NB4 (cell line): ENCODE data around the gene RBM19.

Source experiments
- DNase-seq: peaks from one replicate; pipeline ENCODE4 v3.0.0; 2010; ENCODE audit warnings: low read depth
- H3K4me3 ChIP-seq: one replicate; pipeline ENCODE4 v1.5.1; 2011; ENCODE audit warnings: mild to moderate bottlenecking, low read depth, low read length, moderate library complexity
- MYC ChIP-seq: IDR thresholded peaks from 2 replicates; pipeline ENCODE4 v1.6.1; 2011; ENCODE audit warnings: low read depth, low read length
- POLR2A ChIP-seq: IDR thresholded peaks from 2 replicates; pipeline ENCODE4 v1.6.1; 2011; ENCODE audit warnings: mild to moderate bottlenecking; ENCODE audit not compliant: insufficient read length; ENCODE audit errors: extremely low read depth
- TF ChIP-seq, protein P1 (sequence below): IDR thresholded peaks from 2 replicates; pipeline ENCODE4 v1.6.1; 2011; ENCODE audit warnings: low read depth, low read length
- TF ChIP-seq, protein P2 (sequence below): IDR thresholded peaks from one replicate; pipeline ENCODE4 v1.5.1; 2012; ENCODE audit warnings: low read depth, low read length

RBM19 gene

DNA sequence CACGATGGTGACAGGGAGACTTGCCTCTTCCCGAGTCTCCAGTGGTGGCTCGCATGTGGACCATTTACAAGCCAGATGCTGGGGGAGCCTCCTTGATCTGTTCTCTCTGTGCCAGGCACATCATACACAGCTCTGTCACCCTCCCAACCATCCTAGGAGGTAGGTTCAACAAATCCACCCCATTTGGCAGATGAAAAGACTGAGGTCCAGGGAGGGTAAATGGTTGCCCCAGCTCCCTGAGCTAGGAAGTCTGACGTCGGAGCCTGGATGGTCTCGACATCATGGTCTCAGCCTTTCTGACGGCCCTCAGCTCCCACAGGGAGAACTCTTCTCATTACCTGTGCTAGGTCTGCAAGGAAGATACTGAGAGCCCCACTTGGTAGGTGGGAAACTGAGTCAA lies 189.6 kb downstream of the RBM19 start:
- DNase-seq: no peak
- TF ChIP-seq, protein P1, sequence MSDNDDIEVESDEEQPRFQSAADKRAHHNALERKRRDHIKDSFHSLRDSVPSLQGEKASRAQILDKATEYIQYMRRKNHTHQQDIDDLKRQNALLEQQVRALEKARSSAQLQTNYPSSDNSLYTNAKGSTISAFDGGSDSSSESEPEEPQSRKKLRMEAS: no peak
- no peak for TF ChIP-seq POLR2A
- TF ChIP-seq MYC: no peak
- TF ChIP-seq, protein P2, sequence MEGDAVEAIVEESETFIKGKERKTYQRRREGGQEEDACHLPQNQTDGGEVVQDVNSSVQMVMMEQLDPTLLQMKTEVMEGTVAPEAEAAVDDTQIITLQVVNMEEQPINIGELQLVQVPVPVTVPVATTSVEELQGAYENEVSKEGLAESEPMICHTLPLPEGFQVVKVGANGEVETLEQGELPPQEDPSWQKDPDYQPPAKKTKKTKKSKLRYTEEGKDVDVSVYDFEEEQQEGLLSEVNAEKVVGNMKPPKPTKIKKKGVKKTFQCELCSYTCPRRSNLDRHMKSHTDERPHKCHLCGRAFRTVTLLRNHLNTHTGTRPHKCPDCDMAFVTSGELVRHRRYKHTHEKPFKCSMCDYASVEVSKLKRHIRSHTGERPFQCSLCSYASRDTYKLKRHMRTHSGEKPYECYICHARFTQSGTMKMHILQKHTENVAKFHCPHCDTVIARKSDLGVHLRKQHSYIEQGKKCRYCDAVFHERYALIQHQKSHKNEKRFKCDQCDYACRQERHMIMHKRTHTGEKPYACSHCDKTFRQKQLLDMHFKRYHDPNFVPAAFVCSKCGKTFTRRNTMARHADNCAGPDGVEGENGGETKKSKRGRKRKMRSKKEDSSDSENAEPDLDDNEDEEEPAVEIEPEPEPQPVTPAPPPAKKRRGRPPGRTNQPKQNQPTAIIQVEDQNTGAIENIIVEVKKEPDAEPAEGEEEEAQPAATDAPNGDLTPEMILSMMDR: no peak
- H3K4me3 ChIP-seq: no peak overlapping the region

DNA sequence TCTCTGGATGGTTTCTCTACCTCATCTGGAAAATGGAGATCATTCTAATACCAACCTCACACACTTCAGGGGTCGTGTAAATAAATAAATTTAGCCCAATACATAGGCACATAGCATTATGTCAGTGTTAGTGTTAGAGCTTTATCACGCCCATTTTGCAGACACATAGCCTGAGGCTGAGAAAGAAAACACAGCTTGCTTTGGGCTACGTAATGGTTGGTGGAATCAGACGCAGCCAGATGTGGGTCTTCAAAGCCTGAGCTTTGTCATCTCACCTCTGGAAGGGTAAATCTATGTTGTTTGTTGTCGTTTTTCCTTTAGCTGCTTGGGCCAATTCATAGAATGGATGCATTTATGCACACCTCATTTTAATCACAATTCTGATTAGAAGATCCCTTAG lies 191.6 kb downstream of the RBM19 start:
- TF ChIP-seq, protein P2: no peak
- TF ChIP-seq POLR2A: no peak
- TF ChIP-seq MYC: no peak
- TF ChIP-seq, protein P1: no peak
- DNase-seq: no peak
- no peak overlapping the region for H3K4me3 ChIP-seq

DNA sequence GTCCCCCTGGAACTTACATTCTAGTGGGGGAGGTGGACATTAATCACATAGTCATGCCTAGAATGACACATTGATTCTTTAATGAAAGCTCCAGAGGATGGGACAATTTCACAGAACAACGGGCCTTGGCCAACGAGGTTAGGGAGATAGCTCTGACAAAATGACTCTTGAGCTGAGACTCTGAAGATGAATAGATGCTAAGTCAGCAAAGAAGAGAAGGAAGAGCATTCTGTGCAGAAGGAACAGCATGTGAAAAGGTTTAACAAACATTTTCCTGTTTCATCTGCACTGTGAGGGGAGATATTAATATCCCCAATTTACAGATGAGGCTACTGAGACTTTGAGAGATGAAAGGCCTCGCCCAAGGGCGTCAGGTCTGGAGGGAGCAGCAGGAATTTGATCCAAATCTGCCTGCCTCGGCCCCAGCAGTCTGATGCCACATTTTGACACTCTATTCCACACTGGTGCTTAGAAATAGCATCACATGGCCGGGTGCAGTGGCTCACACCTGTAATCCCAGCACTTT lies 193.6 kb downstream of the RBM19 start:
- H3K4me3 ChIP-seq: no peak overlapping the region
- TF ChIP-seq MYC: no peak
- TF ChIP-seq, protein P2: no peak
- TF ChIP-seq, protein P1: no peak
- no peak for TF ChIP-seq POLR2A
- no peak for DNase-seq

DNA sequence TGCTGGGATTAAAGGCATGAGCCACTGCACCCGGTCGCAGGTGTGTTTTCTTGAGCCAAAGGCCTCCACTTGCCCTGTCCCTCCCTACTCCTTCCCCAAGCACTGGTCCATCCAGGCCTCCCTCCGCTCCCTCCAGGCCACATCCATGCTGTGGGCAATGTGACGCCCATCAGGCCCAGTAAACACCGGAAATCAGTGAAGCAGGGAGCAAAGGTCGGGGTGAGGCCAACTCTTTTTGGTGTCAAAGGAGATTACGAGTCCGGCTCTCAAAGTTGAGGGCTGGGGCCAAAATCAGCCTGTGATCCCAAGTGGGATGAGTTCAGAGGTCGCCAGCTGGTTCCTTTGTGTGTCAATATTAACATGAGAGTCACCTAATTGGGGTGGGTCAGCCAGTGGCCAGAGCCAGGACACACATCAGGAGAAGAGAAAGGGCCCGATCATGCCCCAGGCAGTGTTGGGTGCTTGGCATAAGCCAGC lies 195.7 kb downstream of the RBM19 start:
- TF ChIP-seq, protein P1: no peak
- TF ChIP-seq, protein P2: no peak
- TF ChIP-seq POLR2A (no peak), MYC (no peak)
- no peak for DNase-seq

DNA sequence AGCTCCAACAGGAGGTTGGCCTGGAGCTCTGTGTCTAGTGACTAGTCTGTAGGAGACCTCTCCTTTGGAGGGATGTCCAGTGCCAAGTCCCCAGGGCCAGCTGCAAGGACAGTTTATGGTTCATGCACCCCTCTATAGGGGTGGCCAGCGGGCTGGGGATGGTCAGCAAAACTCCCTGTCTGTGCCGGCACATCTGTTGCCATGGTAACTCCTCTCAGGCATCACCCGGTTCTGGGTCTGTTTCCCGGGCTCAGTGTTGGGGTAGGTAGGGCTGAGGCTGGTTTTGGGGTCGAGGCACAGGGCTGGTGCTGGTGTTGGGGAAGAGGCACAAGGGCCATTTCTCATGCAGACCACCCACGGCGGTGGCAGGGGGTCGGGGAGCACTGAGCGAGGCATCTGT lies 196.8 kb downstream of the RBM19 start:
- H3K4me3 ChIP-seq: no peak overlapping the region
- TF ChIP-seq MYC: no peak
- TF ChIP-seq POLR2A: no peak
- TF ChIP-seq, protein P1: no peak
- TF ChIP-seq, protein P2: no peak
- no peak for DNase-seq

More for the DNA sequence above, 195.7 kb downstream of the RBM19 start:
- no peak overlapping the region for H3K4me3 ChIP-seq
